Liver (tissue), 9 donors: ENCODE data around the gene C12orf75. TPM values are rescaled to one million over a fixed set of nuclear protein-coding genes. Genes with fewer than 3 reads are reported as not detected.
"Not testable (repeated sequence)": the region's sequence is repeated elsewhere in the genome, so short reads cannot be mapped to it uniquely, and the experiment has no call there.

ENCODE experiments used
- DNase-seq: peaks from one replicate; pipeline ENCODE4 v3.0.0-alpha.2; 2017; ENCODE audit warnings: low spot score
- H3K27ac ChIP-seq, 2 donors: one replicate each; pipeline ENCODE4 v1.7.0; 2013; ENCODE audit warnings: inconsistent platforms in 2 of 2, low read length in 2 of 2, control low read depth in 1 of 2, low read depth in 1 of 2, mild to moderate bottlenecking in 1 of 2
- H3K27me3 ChIP-seq, 4 donors: one replicate each; pipeline versions ENCODE4 v1.6.1 to v1.7.0; 2013; ENCODE audit warnings: low read length in 3 of 4, inconsistent platforms in 1 of 4, mild to moderate bottlenecking in 1 of 4, moderate library complexity in 1 of 4; ENCODE audit not compliant: control insufficient read depth in 4 of 4, insufficient read depth in 4 of 4
- H3K36me3 ChIP-seq, 4 donors: one replicate each; pipeline versions ENCODE4 v1.6.1 to v1.7.0; 2013; ENCODE audit warnings: low read length in 3 of 4, mild to moderate bottlenecking in 3 of 4, low read depth in 1 of 4, moderate library complexity in 1 of 4; ENCODE audit not compliant: control insufficient read depth in 4 of 4, insufficient read depth in 3 of 4
- H3K4me1 ChIP-seq, 4 donors: one replicate each; pipeline versions ENCODE4 v1.6.1 to v1.7.0; 2013; ENCODE audit warnings: low read length in 3 of 4, mild to moderate bottlenecking in 3 of 4, moderate library complexity in 1 of 4; ENCODE audit not compliant: control insufficient read depth in 4 of 4, insufficient read depth in 4 of 4
- H3K4me3 ChIP-seq, 3 donors: one replicate each; pipeline versions ENCODE4 v1.6.1 to v1.7.0; 2013; ENCODE audit warnings: low read length in 3 of 3, control low read depth in 1 of 3, low read depth in 1 of 3, mild to moderate bottlenecking in 1 of 3
- H3K9ac ChIP-seq, 2 donors: one replicate each; pipeline ENCODE4 v1.7.0; 2013; ENCODE audit warnings: low read length in 2 of 2, mild to moderate bottlenecking in 2 of 2, moderate library complexity in 2 of 2, control low read depth in 1 of 2, low read depth in 1 of 2
- H3K9me3 ChIP-seq, 4 donors: one replicate each; pipeline versions ENCODE4 v1.6.1 to v1.7.0; 2013; ENCODE audit warnings: low read length in 3 of 4; ENCODE audit not compliant: control insufficient read depth in 4 of 4
- EGR1 ChIP-seq, 2 donors: IDR thresholded peaks; 2 replicates each; pipeline ENCODE4 v1.6.1; 2016 to 2018; ENCODE audit warnings: antibody characterized with exemption in 2 of 2, low read depth in 2 of 2
- FOXA1 ChIP-seq: IDR thresholded peaks from 2 replicates; pipeline ENCODE4 v1.6.1; 2016; ENCODE audit warnings: antibody characterized with exemption
- FOXA2 ChIP-seq: IDR thresholded peaks from 2 replicates; pipeline ENCODE4 v1.6.1; 2016; ENCODE audit warnings: antibody characterized with exemption
- GABPA ChIP-seq, 2 donors: IDR thresholded peaks in 1 of 2; conservative IDR thresholded peaks in 1 of 2; 2 replicates each; pipeline ENCODE4 v1.6.1; 2016; ENCODE audit warnings: antibody characterized with exemption in 2 of 2, mild to moderate bottlenecking in 1 of 2, moderate library complexity in 1 of 2
- HNF4A ChIP-seq, 2 donors: conservative IDR thresholded peaks; 2 replicates each; pipeline ENCODE4 v1.6.1; 2016; ENCODE audit warnings: antibody characterized with exemption in 2 of 2, mild to moderate bottlenecking in 2 of 2
- HNF4G ChIP-seq: IDR thresholded peaks from 2 replicates; pipeline ENCODE4 v1.6.1; 2016; ENCODE audit warnings: antibody characterized with exemption
- RAD21 ChIP-seq, 2 donors: IDR thresholded peaks; 2 replicates each; pipeline ENCODE4 v1.6.1; 2016; ENCODE audit warnings: antibody characterized with exemption in 2 of 2, mild to moderate bottlenecking in 2 of 2
- RXRA ChIP-seq, 2 donors: IDR thresholded peaks; 2 replicates each; pipeline ENCODE4 v1.6.1; 2017 to 2018; ENCODE audit warnings: antibody characterized with exemption in 2 of 2, mild to moderate bottlenecking in 1 of 2
- SP1 ChIP-seq: IDR thresholded peaks from 2 replicates; pipeline ENCODE4 v1.6.1; 2018; ENCODE audit warnings: antibody characterized with exemption, mild to moderate bottlenecking
- YY1 ChIP-seq: IDR thresholded peaks from 2 replicates; pipeline ENCODE4 v1.6.1; 2016; ENCODE audit warnings: antibody characterized with exemption, mild to moderate bottlenecking
- whole genome bisulfite sequencing: extraction: QIAGEN DNeasy Blood & Tissue Kit; methylation state at CpG from one replicate; pipeline ENCODE4 v1.1.7; 2013; 5-methylcytosine and 5-hydroxymethylcytosine counted together
- polyA plus RNA-seq, 2 donors: library from polyadenylated mRNA; stranded (reverse) in 1 of 2; unstranded in 1 of 2; fragments of 200-250 nt in 1 of 2; fragments of >200 nt in 1 of 2; fragmentation: Nextera tagmentation in 1 of 2; extraction: Ambion mirVana in 1 of 2; gene quantifications; one replicate each; pipeline versions ENCODE4 v1.2.1 to v1.2.3, GENCODE V29; 2013 to 2015
- total RNA-seq, 2 donors: library from RNA; depleted of rRNA; stranded (reverse); fragments of >200 nt; gene quantifications; one replicate each; pipeline ENCODE4 v1.2.3, GENCODE V29; 2014
- TF ChIP-seq, protein P1 (sequence below): IDR thresholded peaks from 2 replicates; pipeline ENCODE4 v1.6.1; 2016; ENCODE audit warnings: antibody characterized with exemption
- TF ChIP-seq, protein P2 (sequence below): fragments of 150-350 bp; IDR thresholded peaks from 2 replicates; pipeline ENCODE4 v1.5.1; 2017; ENCODE audit warnings: improper control_type of control experiment, low read depth, low read length; ENCODE audit not compliant: missing input control
- TF ChIP-seq, protein P3 (sequence below): IDR thresholded peaks from 2 replicates; pipeline ENCODE4 v1.6.1; 2016; ENCODE audit warnings: antibody characterized with exemption, mild to moderate bottlenecking
- donor health status: healthy.
- donor health status: healthy.
- donor health status: healthy.
- donor health status: healthy.
- donor health status: healthy.

Gene C12orf75
- total and polyA plus RNA-seq, 4 donors = 1.2 to 3.9 (median 2.8) TPM

DNA sequence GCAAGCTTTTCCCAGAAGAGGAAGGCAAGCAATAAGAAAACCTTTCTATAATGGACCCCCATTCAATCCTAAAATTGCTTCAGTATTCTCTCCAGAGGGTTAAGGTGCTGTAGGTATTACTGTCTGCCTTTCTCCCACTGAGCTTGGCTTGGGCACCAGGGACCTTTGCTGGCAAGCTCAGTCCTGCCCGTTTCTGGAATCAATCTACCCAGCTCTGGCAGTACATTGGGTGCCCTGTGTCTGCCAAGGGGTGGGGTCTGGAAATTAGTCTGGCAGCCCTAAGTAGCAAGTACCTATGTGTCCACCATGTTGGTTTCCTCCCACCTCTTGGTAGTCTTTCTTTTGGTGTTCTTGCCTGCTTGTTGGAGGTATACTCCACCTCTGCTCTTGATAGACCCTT is 72.6 kb downstream of the C12orf75 start:
- H3K9ac ChIP-seq = no peak overlapping the region
- H3K9me3 ChIP-seq = no peaks in the 10 kb centered on the region
- H3K4me3 ChIP-seq = no peak overlapping the region
- no peaks in the 10 kb centered on the region for H3K36me3 ChIP-seq
- TF ChIP-seq HNF4G (no peak), SP1 (no peak), GABPA (IDR thresholded peaks at IDR 0.05 in 1 of 2, conservative IDR thresholded peaks at IDR 0.05 in 1 of 2) (no peak), RAD21 (IDR thresholded peaks at IDR 0.05) (no peak), FOXA2 (no peak), HNF4A (conservative IDR thresholded peaks at IDR 0.05) (no peak), YY1 (no peak), FOXA1 (no peak), RXRA (IDR thresholded peaks at IDR 0.05) (no peak), EGR1 (IDR thresholded peaks at IDR 0.05; ENCODE audit: low read depth in 2 of 2) (no peak)
- TF ChIP-seq, protein P1, sequence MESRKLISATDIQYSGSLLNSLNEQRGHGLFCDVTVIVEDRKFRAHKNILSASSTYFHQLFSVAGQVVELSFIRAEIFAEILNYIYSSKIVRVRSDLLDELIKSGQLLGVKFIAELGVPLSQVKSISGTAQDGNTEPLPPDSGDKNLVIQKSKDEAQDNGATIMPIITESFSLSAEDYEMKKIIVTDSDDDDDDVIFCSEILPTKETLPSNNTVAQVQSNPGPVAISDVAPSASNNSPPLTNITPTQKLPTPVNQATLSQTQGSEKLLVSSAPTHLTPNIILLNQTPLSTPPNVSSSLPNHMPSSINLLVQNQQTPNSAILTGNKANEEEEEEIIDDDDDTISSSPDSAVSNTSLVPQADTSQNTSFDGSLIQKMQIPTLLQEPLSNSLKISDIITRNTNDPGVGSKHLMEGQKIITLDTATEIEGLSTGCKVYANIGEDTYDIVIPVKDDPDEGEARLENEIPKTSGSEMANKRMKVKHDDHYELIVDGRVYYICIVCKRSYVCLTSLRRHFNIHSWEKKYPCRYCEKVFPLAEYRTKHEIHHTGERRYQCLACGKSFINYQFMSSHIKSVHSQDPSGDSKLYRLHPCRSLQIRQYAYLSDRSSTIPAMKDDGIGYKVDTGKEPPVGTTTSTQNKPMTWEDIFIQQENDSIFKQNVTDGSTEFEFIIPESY = no peak
- TF ChIP-seq, protein P2, sequence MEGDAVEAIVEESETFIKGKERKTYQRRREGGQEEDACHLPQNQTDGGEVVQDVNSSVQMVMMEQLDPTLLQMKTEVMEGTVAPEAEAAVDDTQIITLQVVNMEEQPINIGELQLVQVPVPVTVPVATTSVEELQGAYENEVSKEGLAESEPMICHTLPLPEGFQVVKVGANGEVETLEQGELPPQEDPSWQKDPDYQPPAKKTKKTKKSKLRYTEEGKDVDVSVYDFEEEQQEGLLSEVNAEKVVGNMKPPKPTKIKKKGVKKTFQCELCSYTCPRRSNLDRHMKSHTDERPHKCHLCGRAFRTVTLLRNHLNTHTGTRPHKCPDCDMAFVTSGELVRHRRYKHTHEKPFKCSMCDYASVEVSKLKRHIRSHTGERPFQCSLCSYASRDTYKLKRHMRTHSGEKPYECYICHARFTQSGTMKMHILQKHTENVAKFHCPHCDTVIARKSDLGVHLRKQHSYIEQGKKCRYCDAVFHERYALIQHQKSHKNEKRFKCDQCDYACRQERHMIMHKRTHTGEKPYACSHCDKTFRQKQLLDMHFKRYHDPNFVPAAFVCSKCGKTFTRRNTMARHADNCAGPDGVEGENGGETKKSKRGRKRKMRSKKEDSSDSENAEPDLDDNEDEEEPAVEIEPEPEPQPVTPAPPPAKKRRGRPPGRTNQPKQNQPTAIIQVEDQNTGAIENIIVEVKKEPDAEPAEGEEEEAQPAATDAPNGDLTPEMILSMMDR = no peak
- TF ChIP-seq, protein P3, sequence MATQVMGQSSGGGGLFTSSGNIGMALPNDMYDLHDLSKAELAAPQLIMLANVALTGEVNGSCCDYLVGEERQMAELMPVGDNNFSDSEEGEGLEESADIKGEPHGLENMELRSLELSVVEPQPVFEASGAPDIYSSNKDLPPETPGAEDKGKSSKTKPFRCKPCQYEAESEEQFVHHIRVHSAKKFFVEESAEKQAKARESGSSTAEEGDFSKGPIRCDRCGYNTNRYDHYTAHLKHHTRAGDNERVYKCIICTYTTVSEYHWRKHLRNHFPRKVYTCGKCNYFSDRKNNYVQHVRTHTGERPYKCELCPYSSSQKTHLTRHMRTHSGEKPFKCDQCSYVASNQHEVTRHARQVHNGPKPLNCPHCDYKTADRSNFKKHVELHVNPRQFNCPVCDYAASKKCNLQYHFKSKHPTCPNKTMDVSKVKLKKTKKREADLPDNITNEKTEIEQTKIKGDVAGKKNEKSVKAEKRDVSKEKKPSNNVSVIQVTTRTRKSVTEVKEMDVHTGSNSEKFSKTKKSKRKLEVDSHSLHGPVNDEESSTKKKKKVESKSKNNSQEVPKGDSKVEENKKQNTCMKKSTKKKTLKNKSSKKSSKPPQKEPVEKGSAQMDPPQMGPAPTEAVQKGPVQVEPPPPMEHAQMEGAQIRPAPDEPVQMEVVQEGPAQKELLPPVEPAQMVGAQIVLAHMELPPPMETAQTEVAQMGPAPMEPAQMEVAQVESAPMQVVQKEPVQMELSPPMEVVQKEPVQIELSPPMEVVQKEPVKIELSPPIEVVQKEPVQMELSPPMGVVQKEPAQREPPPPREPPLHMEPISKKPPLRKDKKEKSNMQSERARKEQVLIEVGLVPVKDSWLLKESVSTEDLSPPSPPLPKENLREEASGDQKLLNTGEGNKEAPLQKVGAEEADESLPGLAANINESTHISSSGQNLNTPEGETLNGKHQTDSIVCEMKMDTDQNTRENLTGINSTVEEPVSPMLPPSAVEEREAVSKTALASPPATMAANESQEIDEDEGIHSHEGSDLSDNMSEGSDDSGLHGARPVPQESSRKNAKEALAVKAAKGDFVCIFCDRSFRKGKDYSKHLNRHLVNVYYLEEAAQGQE = no peak
- H3K27ac ChIP-seq = no peak overlapping the region
- peaks cover 0 to 6% (median 1%) of the 10 kb centered on the region in 4 donors for H3K4me1 ChIP-seq
- 32% methylated on average over 1 of the region's 1 CpG for WGBS
- DNase-seq = no peak
- no peaks in the 10 kb centered on the region for H3K27me3 ChIP-seq

- not testable (repeated sequence) for H3K36me3 ChIP-seq, H3K9ac ChIP-seq, H3K27me3 ChIP-seq, DNase-seq, H3K4me1 ChIP-seq, H3K4me3 ChIP-seq, H3K27ac ChIP-seq, H3K9me3 ChIP-seq
- 97% methylated on average over 3 of the region's 3 CpGs for WGBS
These were observed 73.6 kb downstream of the C12orf75 start for GRCh38 chr12:105404134-105404533.
